Choroid plexus epithelial cell (primary cell): Measurements from ENCODE around the gene MCC.

Experiments
- DNase-seq: peaks from one replicate; pipeline ENCODE4 v3.0.0-alpha.2; 2010; ENCODE audit warnings: low read depth
- H3K4me3 ChIP-seq: 2 replicates; pipeline ENCODE4 v1.5.1; 2011; ENCODE audit warnings: low read depth, mild to moderate bottlenecking, control low read depth, low read length, moderate library complexity
- TF ChIP-seq, protein P1 (sequence below): conservative IDR thresholded peaks from 2 replicates; pipeline ENCODE4 v1.5.1; 2011; ENCODE audit warnings: low read depth, mild to moderate bottlenecking, control low read depth, inconsistent platforms, low read length, moderate library complexity

The MCC gene

DNA sequence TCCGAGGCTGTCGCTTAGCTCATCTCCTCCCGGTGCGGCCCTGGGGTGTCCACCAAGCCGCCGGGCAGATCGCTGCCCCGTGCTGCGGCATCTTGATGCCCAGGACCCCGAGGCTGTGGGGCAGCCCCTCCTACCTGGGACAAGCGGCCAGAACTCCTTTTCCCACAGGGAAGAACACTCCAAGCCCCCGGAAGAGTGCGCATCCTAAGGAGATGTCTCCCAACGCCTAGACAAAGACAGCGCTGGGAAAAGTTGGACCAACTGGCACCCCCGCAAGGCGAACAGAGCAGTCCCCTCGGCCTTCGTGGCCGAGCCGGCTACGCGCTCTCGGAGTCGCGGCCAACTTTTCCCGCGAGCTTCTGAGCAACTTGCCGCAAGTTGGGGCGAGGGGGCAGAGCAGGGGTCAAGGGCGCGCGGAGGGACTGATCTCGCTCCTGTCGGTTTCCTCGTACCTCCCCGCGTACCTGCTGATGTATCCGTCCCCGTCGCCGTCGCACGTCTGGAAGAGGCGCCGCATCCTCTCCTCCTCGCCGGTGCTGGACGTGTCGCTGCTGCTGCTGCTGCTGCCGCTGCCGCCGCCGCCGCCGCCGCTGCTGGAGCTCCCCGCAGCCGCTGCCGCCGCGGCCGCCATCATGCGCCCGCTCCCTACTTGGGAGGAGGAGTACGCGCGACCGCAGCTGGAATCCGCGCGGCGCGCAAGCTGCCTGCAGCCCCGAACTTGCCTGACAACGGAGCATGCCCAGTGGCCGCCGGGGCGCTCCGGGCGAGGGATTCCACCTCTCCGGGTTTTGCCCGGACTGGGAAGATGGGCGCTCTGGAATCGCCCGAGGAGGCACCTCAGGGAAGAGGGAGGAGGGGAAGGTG lies at the start of gene MCC:
Gene MCC (minus strand): TSS at position 673 of the 864 bp plus-strand sequence.
- peak; percentile 94 for DNase-seq
- TF ChIP-seq, protein P1, sequence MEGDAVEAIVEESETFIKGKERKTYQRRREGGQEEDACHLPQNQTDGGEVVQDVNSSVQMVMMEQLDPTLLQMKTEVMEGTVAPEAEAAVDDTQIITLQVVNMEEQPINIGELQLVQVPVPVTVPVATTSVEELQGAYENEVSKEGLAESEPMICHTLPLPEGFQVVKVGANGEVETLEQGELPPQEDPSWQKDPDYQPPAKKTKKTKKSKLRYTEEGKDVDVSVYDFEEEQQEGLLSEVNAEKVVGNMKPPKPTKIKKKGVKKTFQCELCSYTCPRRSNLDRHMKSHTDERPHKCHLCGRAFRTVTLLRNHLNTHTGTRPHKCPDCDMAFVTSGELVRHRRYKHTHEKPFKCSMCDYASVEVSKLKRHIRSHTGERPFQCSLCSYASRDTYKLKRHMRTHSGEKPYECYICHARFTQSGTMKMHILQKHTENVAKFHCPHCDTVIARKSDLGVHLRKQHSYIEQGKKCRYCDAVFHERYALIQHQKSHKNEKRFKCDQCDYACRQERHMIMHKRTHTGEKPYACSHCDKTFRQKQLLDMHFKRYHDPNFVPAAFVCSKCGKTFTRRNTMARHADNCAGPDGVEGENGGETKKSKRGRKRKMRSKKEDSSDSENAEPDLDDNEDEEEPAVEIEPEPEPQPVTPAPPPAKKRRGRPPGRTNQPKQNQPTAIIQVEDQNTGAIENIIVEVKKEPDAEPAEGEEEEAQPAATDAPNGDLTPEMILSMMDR, result no peak
- H3K4me3 ChIP-seq, result peak within 1 kb of the TSS; percentile 79

- DNase-seq, result peak; percentile 21
- TF ChIP-seq, protein P1, result no peak
- H3K4me3 ChIP-seq, result no peak overlapping the region
Observed at GRCh38 chr5:113531481-113532159, 43.4 kb upstream of the MCC start.

GRCh38 chr5:113527746-113528145 lies 39.5 kb upstream of the MCC start:
- TF ChIP-seq, protein P1, result no peak
- no peak for DNase-seq
- no peak overlapping the region for H3K4me3 ChIP-seq

DNA sequence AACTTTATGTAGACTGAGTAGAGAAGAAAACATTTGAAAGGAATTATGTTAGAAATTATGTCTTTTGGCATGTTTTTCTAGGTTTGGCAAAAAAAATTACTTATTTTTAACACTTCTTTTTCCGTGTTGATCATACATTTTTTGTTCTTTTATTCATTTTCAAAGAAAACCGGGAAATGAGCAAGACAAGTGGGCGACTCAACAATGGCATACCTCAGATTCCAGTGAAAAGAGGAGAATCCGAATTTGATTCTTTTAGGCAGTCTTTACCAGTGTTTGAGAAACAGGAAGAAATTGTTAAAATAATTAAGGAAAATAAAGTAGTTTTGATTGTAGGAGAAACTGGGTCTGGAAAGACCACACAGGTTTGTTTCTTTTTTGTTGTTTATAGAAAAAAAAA lies 38.2 kb upstream of the MCC start:
- TF ChIP-seq, protein P1, result no peak
- no peak for DNase-seq
- H3K4me3 ChIP-seq, result no peak overlapping the region

DNA sequence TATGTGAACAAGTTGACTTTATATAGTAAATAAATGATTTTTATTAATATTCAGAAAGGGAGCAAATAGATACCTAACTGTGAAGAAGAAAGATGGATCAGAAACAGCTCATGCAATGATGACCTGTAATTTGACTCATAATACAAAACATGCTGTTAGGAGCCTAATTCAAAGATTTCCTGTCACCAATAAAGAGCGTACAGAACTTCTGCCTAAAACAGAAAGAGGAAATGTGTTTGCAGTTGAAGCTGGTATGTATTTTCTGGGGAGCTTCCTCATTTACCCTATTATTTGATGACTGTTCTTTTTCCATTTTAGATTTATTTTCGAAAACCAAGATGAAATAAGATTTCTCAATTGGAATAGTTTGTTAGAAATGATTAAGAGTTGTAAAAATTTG lies 36.7 kb upstream of the MCC start:
- no peak overlapping the region for H3K4me3 ChIP-seq
- DNase-seq, result no peak
- TF ChIP-seq, protein P1, result no peak

- TF ChIP-seq, protein P1, result no peak
- DNase-seq, result no peak
- no peak overlapping the region for H3K4me3 ChIP-seq
Observed at GRCh38 chr5:113523168-113523567, 34.9 kb upstream of the MCC start.
